NCI-H460 (cell line): ENCODE data around the gene GSDMA. TPM values are rescaled to one million over a fixed set of nuclear protein-coding genes. Genes with fewer than 3 reads are reported as not detected.
A peak's percentile ranks its signal among the peaks of the same experiment; 100 is the strongest.

Experiments used
- DNase-seq: peaks from one replicate; pipeline ENCODE4 v3.0.0-alpha.2; 2016; ENCODE audit warnings: low read depth; ENCODE audit errors: extremely low read depth
- small RNA-seq, 2 experiments: library from RNA; depleted of rRNA; stranded (forward); fragments of <200 nt; gene quantifications; one replicate each; pipeline ENCODE3, GENCODE V24; 2014
- total RNA-seq: library from RNA; depleted of rRNA; stranded (reverse); fragments of >200 nt; shearing (Covaris generic); gene quantifications from 2 replicates; pipeline ENCODE4 v1.2.3, GENCODE V29; 2014; rRNA removed

Gene GSDMA
- total RNA-seq, 1 experiment from 2014 or later: not detected

GRCh38 chr17:40018211-40019121, 55.7 kb downstream of the GSDMA start:
- no peak for DNase-seq

- DNase-seq: no peak
Observed at GRCh38 chr17:40019140-40019991, 56.6 kb downstream of the GSDMA start.

- no peak for DNase-seq
Observed at GRCh38 chr17:40020146-40020545, 57.3 kb downstream of the GSDMA start.

GRCh38 chr17:40021451-40021971, 58.7 kb downstream of the GSDMA start:
- DNase-seq: no peak

- DNase-seq: no peak
Observed at GRCh38 chr17:40022497-40022896, 59.7 kb downstream of the GSDMA start.

- no peak for DNase-seq
Observed at GRCh38 chr17:40022961-40023541, 60.2 kb downstream of the GSDMA start.

- no peak for DNase-seq
Observed at GRCh38 chr17:40023590-40024292, 60.9 kb downstream of the GSDMA start.

- DNase-seq: no peak
Observed at GRCh38 chr17:40024901-40025300, 62.1 kb downstream of the GSDMA start.

- no peak for DNase-seq
Observed at GRCh38 chr17:40025559-40025958, 62.8 kb downstream of the GSDMA start.

- DNase-seq: no peak
Observed at GRCh38 chr17:40025991-40026815, 63.4 kb downstream of the GSDMA start.

GRCh38 chr17:40026816-40027613, 64.2 kb downstream of the GSDMA start:
- DNase-seq: peak; percentile 83

Small RNA genes lying within 50 kb of the gene (small RNA-seq; reads per million reads assigned to genes)
- 484 to 564 reads per million in 2 experiments for gene SNORD124

Other genes with a start within 250 kb of the GSDMA start
- gene MIEN1, start 232.5 kb upstream of the GSDMA start, total RNA-seq: 72.4 and 79.9 TPM in 2 replicates
- gene GRB7, start 225.1 kb upstream of the GSDMA start, total RNA-seq: 1.7 TPM in 2 replicates
- gene IKZF3, start 98.7 kb upstream of the GSDMA start, total RNA-seq: not detected in 2 replicates
- not detected in 2 replicates for gene ZPBP2, start 94.8 kb upstream of the GSDMA start, total RNA-seq
- gene GSDMB, start 44.4 kb upstream of the GSDMA start, total RNA-seq: 0.66 and 2.7 TPM in 2 replicates
- 13.1 and 14.9 TPM in 2 replicates for gene ORMDL3, start 35.4 kb upstream of the GSDMA start, total RNA-seq
- not detected in 2 replicates for gene LRRC3C, start 35.3 kb upstream of the GSDMA start, total RNA-seq
- gene PSMD3, start 17.8 kb downstream of the GSDMA start, total RNA-seq: 139 and 148 TPM in 2 replicates
- gene CSF3, start 52.4 kb downstream of the GSDMA start, total RNA-seq: 0.14 TPM in 1 of 2 replicates, not detected in the other
- gene MED24, start 91.4 kb downstream of the GSDMA start, total RNA-seq: 36.1 and 39.8 TPM in 2 replicates
- gene THRA, start 100.0 kb downstream of the GSDMA start, total RNA-seq: 6.2 and 6.9 TPM in 2 replicates
- 4.2 and 4.7 TPM in 2 replicates for gene NR1D1, start 137.6 kb downstream of the GSDMA start, total RNA-seq
- gene MSL1, start 159.0 kb downstream of the GSDMA start, total RNA-seq: 68.0 and 74.2 TPM in 2 replicates
- 56.8 and 59.6 TPM in 2 replicates for gene CASC3, start 177.5 kb downstream of the GSDMA start, total RNA-seq
- 2.8 and 2.9 TPM in 2 replicates for gene RAPGEFL1, start 214.5 kb downstream of the GSDMA start, total RNA-seq